HG03025 (cell line): ENCODE data around the gene GRIK1.
"Not testable (repeated sequence)": the region's sequence is repeated elsewhere in the genome, so short reads cannot be mapped to it uniquely, and the experiment has no call there.

ENCODE experiments used
- ATAC-seq: cut with Tn5 transposase; IDR thresholded peaks from one replicate; pipeline ENCODE4 v1.9.1; 2021; ENCODE audit warnings: mild to moderate bottlenecking, moderate library complexity; ENCODE audit not compliant: unreplicated experiment, low FRiP score

The GRIK1 gene

GRCh38 chr21:29939924-29940275 is at the start of gene GRIK1:
Gene GRIK1 (minus strand): TSS chr21:29939996.
- ATAC-seq: no peak

GRCh38 chr21:29987762-29988161 is 48.0 kb upstream of the GRIK1 start:
- no peak for ATAC-seq

GRCh38 chr21:29985866-29986265 is 46.1 kb upstream of the GRIK1 start:
- no peak for ATAC-seq

GRCh38 chr21:29979043-29979442 is 39.2 kb upstream of the GRIK1 start:
- no peak for ATAC-seq

GRCh38 chr21:29975776-29976175 is 36.0 kb upstream of the GRIK1 start:
- no peak for ATAC-seq

GRCh38 chr21:29973258-29973657 is 33.5 kb upstream of the GRIK1 start:
- no peak for ATAC-seq

GRCh38 chr21:29961291-29962027 is 21.7 kb upstream of the GRIK1 start:
- ATAC-seq: no peak

- no peak for ATAC-seq
Measured at GRCh38 chr21:29958551-29958950, 18.8 kb upstream of the GRIK1 start.

- ATAC-seq: not testable (repeated sequence)
Measured at GRCh38 chr21:29958035-29958434, 18.2 kb upstream of the GRIK1 start.

GRCh38 chr21:29953690-29954089 is 13.9 kb upstream of the GRIK1 start:
- ATAC-seq: no peak

- no peak for ATAC-seq
Measured at GRCh38 chr21:29953072-29953471, 13.3 kb upstream of the GRIK1 start.

- no peak for ATAC-seq
Measured at GRCh38 chr21:29951911-29952310, 12.1 kb upstream of the GRIK1 start.

- no peak for ATAC-seq
Measured at GRCh38 chr21:29949991-29950390, 10.2 kb upstream of the GRIK1 start.

- ATAC-seq: no peak
Measured at GRCh38 chr21:29947119-29947518, 7.3 kb upstream of the GRIK1 start.

GRCh38 chr21:29943885-29944284 is 4.1 kb upstream of the GRIK1 start:
- no peak for ATAC-seq

GRCh38 chr21:29942034-29942433 is 2.2 kb upstream of the GRIK1 start:
- no peak for ATAC-seq

GRCh38 chr21:29940991-29941390 is 1.2 kb upstream of the GRIK1 start:
- ATAC-seq: no peak

- ATAC-seq: no peak
Measured at GRCh38 chr21:29940361-29940760, 565 bp upstream of the GRIK1 start.

- no peak for ATAC-seq
Measured at GRCh38 chr21:29939104-29939923, 482 bp downstream of the GRIK1 start.

- ATAC-seq: no peak
Measured at GRCh38 chr21:29938776-29939103, 1.1 kb downstream of the GRIK1 start.

GRCh38 chr21:29933088-29933487 is 6.7 kb downstream of the GRIK1 start:
- ATAC-seq: no peak

GRCh38 chr21:29928537-29928936 is 11.3 kb downstream of the GRIK1 start:
- ATAC-seq: no peak
